COLO829 (cell line): ENCODE results near the gene OR14J1.
"Not testable (repeated sequence)": the region's sequence is repeated elsewhere in the genome, so short reads cannot be mapped to it uniquely, and the experiment has no call there.

Experiments
- DNase-seq: peaks from one replicate; pipeline ENCODE4 v3.0.0; 2012; ENCODE audit warnings: low spot score

OR14J1 gene

DNA sequence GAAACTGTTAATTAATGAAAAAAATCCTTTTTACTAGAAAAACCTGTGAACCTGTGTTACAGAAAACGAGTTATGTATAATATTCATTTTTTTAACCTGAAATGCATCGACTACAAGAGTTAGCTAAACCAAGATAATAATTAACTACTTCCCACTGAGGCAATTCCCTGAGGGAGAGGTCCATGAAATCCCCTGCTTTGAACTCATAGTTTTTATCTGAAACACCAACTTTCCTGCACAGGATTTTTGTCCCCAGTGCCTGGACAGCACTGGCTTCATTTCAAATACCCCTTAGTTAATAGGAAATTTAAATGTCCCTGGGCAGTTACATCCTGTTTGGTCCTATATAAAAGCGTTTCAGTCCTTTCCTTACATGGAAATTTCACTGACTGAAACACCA, at the start of gene OR14J1:
Gene OR14J1 (plus strand): TSS at position 386 of the 400 bp plus-strand sequence. CDS start 4,989 bp downstream, outside the sequence.
- DNase-seq, result no peak

DNA sequence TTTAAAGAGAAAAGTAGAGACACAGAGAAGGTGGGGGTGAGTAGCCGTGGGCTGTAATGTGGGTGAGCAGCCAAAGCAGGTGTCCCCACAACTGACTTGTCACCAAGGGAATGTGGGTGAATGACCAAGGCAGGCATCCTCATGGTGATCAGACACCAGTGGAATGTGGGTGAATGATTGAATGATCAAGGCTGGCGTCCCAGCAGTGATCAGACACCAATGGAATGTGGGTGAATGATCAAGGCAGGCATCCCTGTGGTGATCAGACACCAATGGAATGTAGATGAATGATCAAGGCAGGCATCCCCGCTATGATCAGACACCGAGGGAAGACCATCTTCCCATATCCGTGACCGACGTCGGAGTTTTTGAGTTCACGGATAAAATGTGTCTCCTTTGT, 49.8 kb upstream of the OR14J1 start:
- DNase-seq, result no peak

DNA sequence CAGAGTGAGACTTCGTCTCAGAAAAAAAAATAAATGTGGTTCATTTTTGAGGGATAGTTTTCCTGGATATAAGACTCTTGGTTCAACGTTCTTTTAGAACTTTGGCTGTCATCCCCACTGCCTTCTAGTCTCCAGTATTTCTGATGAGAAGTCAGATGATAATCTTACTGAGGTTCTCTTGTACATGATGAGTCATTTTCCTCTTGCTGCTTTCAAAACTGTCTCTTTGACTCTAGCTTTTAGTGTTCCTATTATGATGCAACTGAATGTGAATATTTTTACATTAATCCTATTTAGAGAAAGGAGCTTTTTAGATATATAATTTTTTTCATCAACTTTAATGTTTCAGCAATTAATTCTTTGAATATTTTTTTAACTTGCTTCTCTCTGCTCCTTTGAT, 46.0 kb upstream of the OR14J1 start:
- no peak for DNase-seq

DNA sequence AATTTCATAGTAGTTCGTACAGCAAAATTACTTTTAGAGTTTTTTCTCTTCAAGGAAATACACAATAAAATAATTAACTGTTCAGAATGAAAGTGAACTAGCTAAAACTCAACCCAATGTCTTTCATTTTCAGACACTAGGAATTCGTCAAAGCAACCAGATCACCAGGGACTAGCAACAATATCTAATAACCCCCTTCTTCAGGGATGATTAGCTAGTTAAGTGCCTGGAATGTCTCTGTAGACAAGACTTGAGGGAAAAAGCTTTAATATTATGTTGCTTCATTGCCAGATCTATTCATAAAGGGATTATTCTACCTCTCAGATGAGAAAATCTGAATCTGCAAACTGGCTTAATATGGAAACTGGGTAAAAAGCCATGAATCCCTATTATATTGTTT, 41.8 kb upstream of the OR14J1 start:
- no peak for DNase-seq

DNA sequence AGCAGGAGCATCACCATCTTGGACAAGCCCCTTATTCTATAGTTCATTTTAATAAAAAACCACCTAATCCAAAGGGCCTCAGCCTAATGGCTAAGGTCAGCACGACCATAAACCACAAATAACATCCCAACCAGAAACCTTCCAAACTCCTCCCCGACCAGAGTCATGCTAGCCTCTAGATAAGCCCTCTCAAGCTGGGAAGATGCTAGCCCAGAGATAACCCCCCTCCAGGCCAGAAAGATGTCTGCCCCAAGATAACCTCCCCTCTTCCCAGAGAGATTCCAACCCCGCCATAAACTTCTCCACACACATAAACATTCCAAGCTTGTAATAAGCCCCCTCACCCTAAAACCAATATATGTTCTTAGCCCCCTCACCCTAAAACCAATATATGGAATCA, 38.5 kb upstream of the OR14J1 start:
- no peak for DNase-seq

DNA sequence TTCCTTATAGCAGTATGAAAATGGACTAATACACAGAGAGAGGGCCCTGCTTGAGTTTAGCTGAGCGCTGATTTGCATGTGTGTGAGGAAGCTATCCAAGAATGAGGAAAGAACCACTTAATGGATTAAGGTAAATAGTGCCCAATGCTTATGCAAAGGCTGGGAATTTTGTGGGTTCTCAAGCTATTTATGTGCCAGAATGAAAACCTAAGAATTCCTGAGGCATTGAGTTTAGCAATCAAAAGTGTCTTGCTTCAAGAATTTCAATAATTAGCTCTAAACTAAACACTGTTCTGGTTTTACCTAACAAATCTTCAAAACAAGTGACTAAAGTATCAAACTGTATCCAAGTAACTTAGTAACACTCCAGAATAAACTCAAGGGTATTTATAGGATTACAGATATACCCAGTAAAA, 7.0 kb upstream of the OR14J1 start:
- no peak for DNase-seq

DNA sequence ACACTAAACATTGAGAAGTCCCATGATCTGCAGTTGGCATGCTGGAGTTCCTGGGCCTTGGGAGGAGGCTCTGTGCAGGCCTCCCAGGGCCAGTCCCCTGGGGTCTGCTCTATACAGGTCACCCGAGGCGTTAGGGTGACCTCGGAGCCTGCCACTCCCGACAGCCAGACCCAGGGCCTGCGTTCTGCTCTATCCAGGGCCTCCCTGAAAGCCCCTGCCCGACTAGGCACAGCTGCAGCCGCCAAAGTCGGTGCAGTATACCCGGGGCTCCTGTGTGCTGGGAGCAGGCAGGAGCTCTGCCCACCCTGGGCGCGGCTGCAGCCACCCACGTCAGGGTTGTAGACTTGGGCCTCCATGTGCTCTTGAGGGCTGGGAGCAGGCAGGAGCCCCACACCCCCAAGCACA, 6.3 kb upstream of the OR14J1 start:
- DNase-seq, result no peak

DNA sequence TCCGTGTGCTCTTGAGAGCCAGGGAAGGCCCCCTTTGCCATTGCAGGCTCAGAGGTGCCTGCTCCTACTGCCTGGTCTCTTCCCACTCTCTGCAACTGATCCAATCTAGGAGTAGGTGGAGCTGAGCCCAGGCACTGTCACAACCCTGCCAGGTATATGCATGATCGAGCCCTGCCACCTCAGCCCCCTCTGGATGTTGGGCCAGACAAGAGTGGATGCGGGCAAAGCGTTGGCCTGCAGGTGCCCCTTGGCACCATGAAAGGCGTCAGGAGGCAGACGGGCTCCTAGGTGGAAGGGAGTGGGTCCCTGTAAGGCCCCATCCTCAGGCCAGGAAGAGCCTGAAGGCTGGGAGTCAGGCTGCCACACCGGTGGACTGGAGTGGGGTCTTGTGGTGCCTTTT, 5.9 kb upstream of the OR14J1 start:
- no peak for DNase-seq

- no peak for DNase-seq
These were observed 18.4 kb downstream of the OR14J1 start for GRCh38 chr6:29319931-29320330.

- not testable (repeated sequence) for DNase-seq
These were observed 21.8 kb downstream of the OR14J1 start for GRCh38 chr6:29323332-29323731.

DNA sequence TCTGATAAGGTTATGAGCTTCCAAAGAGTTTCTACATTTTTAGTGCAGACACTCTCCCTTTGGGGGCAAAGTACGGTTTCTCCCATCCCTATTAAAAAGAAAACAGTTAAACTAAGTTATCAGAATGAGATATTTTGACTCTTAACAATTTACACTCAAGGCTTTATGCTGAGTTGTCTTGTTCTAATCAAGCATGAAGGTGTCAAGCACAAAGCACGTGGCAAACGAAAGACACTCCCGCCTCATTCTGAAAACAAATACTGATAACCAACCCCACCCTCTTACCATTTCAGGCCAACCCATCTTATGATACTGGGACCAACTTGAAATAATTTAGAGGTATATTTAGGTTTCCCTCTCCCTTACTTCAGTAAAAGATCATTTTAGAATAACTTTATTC, 24.3 kb downstream of the OR14J1 start:
- no peak for DNase-seq

DNA sequence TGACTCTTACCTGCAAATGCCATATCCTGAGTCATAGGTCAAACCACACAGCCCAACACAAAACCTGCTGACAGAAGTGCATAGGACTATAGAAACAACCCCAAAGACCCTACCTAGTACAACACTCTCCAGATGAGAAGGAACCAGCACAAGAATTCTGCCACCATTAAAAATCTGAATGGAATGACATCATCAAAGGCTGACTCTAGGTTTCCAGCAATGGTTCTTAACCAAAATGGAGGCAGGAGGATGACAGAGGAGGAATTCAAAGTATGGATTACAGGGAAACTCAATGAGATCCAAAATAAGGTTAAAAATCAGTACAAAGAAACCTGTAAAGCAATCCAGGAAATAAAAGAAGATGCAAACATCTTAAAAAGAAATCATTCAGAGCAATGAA, 31.2 kb downstream of the OR14J1 start:
- DNase-seq, result no peak

- no peak for DNase-seq
These were observed 34.8 kb downstream of the OR14J1 start for GRCh38 chr6:29336269-29336668.

DNA sequence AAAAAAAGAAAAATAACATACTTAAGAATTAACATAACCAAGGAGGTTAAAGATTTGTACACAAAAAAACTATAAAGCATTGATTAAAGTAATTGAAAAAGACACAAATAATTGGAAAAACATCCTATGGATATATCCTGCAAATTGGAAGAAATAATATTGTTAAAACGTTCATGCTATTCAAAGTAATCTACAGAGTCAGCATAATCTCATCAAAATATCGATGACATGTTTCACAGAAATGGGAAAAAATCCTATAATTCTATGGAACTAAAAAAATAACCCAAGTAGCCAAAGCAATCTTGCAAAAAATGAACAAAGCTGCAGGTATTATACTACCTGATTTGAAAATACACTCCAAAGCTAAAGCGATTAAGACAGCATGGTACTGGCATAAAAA, 43.9 kb downstream of the OR14J1 start:
- no peak for DNase-seq

DNA sequence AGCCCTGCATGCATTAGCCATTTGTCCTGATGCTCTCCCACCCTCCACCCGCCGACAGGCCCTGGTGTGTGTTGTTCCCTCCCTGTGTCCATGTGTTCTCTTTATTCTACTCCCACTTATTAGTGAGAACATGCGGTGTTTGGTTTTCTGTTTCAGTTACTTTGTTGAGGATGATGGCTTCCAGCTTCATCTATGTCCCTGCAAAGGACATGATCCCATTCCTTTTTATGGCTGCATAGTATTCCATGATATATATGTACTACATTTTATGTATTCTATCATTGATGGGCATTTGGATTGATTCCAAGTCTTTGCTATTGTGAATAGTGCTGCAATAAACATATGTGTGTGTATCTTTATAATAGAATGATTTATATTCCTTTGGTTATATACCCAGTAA, 47.8 kb downstream of the OR14J1 start:
- not testable (repeated sequence) for DNase-seq

DNA sequence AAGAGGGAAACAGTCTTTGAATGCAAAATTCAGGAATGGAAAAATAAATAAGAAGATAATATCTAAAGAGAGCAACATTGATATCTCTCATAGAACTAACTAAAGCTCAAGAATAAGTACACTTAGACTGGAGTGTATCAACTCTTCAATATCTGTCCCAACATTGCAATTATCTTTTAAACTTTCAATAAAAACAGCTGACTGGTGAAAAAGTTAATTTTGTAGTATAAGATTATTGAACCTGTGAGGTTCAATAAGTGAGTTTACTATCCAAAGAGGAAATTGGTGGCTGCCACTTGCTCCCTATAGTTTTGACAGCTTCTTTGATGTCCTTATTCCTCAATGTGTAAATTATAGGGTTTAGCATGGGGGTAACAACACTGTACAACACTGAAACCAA, 53.5 kb downstream of the OR14J1 start:
- DNase-seq, result no peak

- DNase-seq, result no peak
These were observed 54.1 kb downstream of the OR14J1 start for GRCh38 chr6:29355603-29356002.
